Upper lobe of right lung (tissue), 1 donor: ENCODE results near the gene ACBD6. TPM values are rescaled to one million over a fixed set of nuclear protein-coding genes. Genes with fewer than 3 reads are reported as not detected.

Source experiments
- ATAC-seq: fragments of 200-7000 bp; cut with Tn5 transposase; one replicate; pipeline ENCODE4 v1.9.1; 2020; ENCODE audit warnings: mild to moderate bottlenecking, moderate library complexity
- DNase-seq: peaks from one replicate; pipeline ENCODE4 v3.0.0-alpha.2; 2020
- H3K27ac ChIP-seq: fragments of 200-600 bp; one replicate; pipeline ENCODE4 v1.8.0; 2022
- H3K27me3 ChIP-seq: fragments of 200-600 bp; one replicate; pipeline ENCODE4 v1.8.0; 2022; ENCODE audit warnings: mild to moderate bottlenecking
- H3K36me3 ChIP-seq: fragments of 200-600 bp; one replicate; pipeline ENCODE4 v1.8.0; 2022
- H3K4me1 ChIP-seq: fragments of 200-600 bp; one replicate; pipeline ENCODE4 v1.8.0; 2022
- H3K4me3 ChIP-seq: fragments of 200-600 bp; one replicate; pipeline ENCODE4 v1.8.0; 2022; ENCODE audit warnings: mild to moderate bottlenecking
- H3K9me3 ChIP-seq: fragments of 200-600 bp; one replicate; pipeline ENCODE4 v1.8.0; 2022
- CTCF ChIP-seq: fragments of 200-600 bp; IDR thresholded peaks from one replicate; pipeline ENCODE4 v1.8.0; 2022; ENCODE audit warnings: antibody characterized with exemption
- intact Hi-C: fragments of 100-400 bp; cut with DNase I; formaldehyde crosslinking; loops from one replicate; pipeline ENCODE4 v1.11.0; 2022
- total RNA-seq: library from RNA; stranded (reverse); fragmentation: NEBNext Ultra II Directional; extraction: Animal tissue kit (Norgen Biotek cat#: 25700); gene quantifications from one replicate; pipeline ENCODE4 v1.2.1, GENCODE V29; 2021
- donor health status: DM: no; HTN: yes; CAD: no; lungs with severe emphysema.

Gene ACBD6
- total RNA-seq, 1 donor from 2014 or later, result 33.6 TPM

GRCh38 chr1:180384286-180385005 is 117.9 kb downstream of the ACBD6 start:
- peaks cover 39% of the 10 kb centered on the region for H3K9me3 ChIP-seq
- ATAC-seq (no peak), DNase-seq (no peak)
- H3K27me3 ChIP-seq, result no peaks in the 10 kb centered on the region
- no peaks in the 10 kb centered on the region for H3K4me1 ChIP-seq
- no peak overlapping the region for H3K27ac ChIP-seq
- H3K4me3 ChIP-seq, result no peak overlapping the region
- no peaks in the 10 kb centered on the region for H3K36me3 ChIP-seq
- TF ChIP-seq CTCF, result no peak
- intact Hi-C loops, result no loop called here

- intact Hi-C loops, result no loop called here
- no peak overlapping the region for H3K27ac ChIP-seq
- ATAC-seq (no peak), DNase-seq (no peak)
- H3K4me3 ChIP-seq, result no peak overlapping the region
- no peaks in the 10 kb centered on the region for H3K36me3 ChIP-seq
- no peaks in the 10 kb centered on the region for H3K4me1 ChIP-seq
- peaks cover 39% of the 10 kb centered on the region for H3K9me3 ChIP-seq
- TF ChIP-seq CTCF, result no peak
- no peaks in the 10 kb centered on the region for H3K27me3 ChIP-seq
These were observed 119.9 kb downstream of the ACBD6 start for GRCh38 chr1:180382326-180383115.

GRCh38 chr1:180381184-180381580 is 121.2 kb downstream of the ACBD6 start:
- H3K36me3 ChIP-seq, result no peaks in the 10 kb centered on the region
- no peak overlapping the region for H3K27ac ChIP-seq
- DNase-seq, result no peak
- TF ChIP-seq CTCF, result no peak
- H3K27me3 ChIP-seq, result no peaks in the 10 kb centered on the region
- ATAC-seq, result no peak
- H3K9me3 ChIP-seq, result peaks cover 38% of the 10 kb centered on the region
- no peak overlapping the region for H3K4me3 ChIP-seq
- no peaks in the 10 kb centered on the region for H3K4me1 ChIP-seq
- intact Hi-C loops, result no loop called here

- ATAC-seq (no peak), DNase-seq (no peak)
- Histone ChIP-seq H3K9me3 (peaks cover 33% of the 10 kb centered on the region), H3K27ac (no peak overlapping the region), H3K4me3 (no peak overlapping the region), H3K27me3 (no peaks in the 10 kb centered on the region), H3K36me3 (no peaks in the 10 kb centered on the region), H3K4me1 (no peaks in the 10 kb centered on the region)
- no peak for TF ChIP-seq CTCF
- intact Hi-C loops, result no loop called here
These were observed 121.9 kb downstream of the ACBD6 start for GRCh38 chr1:180380259-180381183.

- intact Hi-C loops, result no loop called here
- TF ChIP-seq CTCF, result no peak
These were observed 125.6 kb downstream of the ACBD6 start for GRCh38 chr1:180376800-180377199.

More at GRCh38 chr1:180376800-180377199, 125.6 kb downstream of the ACBD6 start:
- Histone ChIP-seq H3K27me3 (no peaks in the 10 kb centered on the region), H3K4me1 (no peaks in the 10 kb centered on the region), H3K9me3 (peaks cover 15% of the 10 kb centered on the region), H3K4me3 (no peak overlapping the region), H3K36me3 (no peaks in the 10 kb centered on the region), H3K27ac (no peak overlapping the region)
- DNase-seq (no peak), ATAC-seq (no peak)
